ENCODE data around the gene ACSL3.
A peak's percentile ranks its signal among the peaks of the same experiment; 100 is the strongest.
"Not testable (repeated sequence)": the region's sequence is repeated elsewhere in the genome, so short reads cannot be mapped to it uniquely, and the experiment has no call there.

Gene ACSL3

GRCh38 chr2:222854773-222855700 lies 5.8 kb upstream of the ACSL3 start:
- DNase-seq (ENCODE audit: low spot score), result no peak

- DNase-seq (ENCODE audit: low spot score), result peak; percentile 52
These were observed 837 bp upstream of the ACSL3 start for GRCh38 chr2:222859786-222860612.

- DNase-seq (ENCODE audit: low spot score), result peak; percentile 29
These were observed 722 bp downstream of the ACSL3 start for GRCh38 chr2:222861411-222862105.

- peak; percentile 76 for DNase-seq (ENCODE audit: low spot score)
These were observed 1.5 kb downstream of the ACSL3 start for GRCh38 chr2:222862106-222862908.

- no peak for DNase-seq (ENCODE audit: low spot score)
These were observed 2.2 kb downstream of the ACSL3 start for GRCh38 chr2:222862909-222863544.

- DNase-seq (ENCODE audit: low spot score), result no peak
These were observed 3.5 kb downstream of the ACSL3 start for GRCh38 chr2:222864296-222864695.

GRCh38 chr2:222865301-222865700 lies 4.5 kb downstream of the ACSL3 start:
- DNase-seq (ENCODE audit: low spot score), result no peak

GRCh38 chr2:222866358-222866960 lies 5.6 kb downstream of the ACSL3 start:
- DNase-seq (ENCODE audit: low spot score), result no peak

- DNase-seq (ENCODE audit: low spot score), result not testable (repeated sequence)
These were observed 7.9 kb downstream of the ACSL3 start for GRCh38 chr2:222868560-222869251.

GRCh38 chr2:222869252-222869560 lies 8.4 kb downstream of the ACSL3 start:
- DNase-seq (ENCODE audit: low spot score), result no peak

- no peak for DNase-seq (ENCODE audit: low spot score)
These were observed 10.5 kb downstream of the ACSL3 start for GRCh38 chr2:222871291-222871690.

GRCh38 chr2:222872551-222872950 lies 11.7 kb downstream of the ACSL3 start:
- DNase-seq (ENCODE audit: low spot score), result no peak

GRCh38 chr2:222875482-222875881 lies 14.6 kb downstream of the ACSL3 start:
- DNase-seq (ENCODE audit: low spot score), result no peak

- DNase-seq (ENCODE audit: low spot score), result no peak
These were observed 16.1 kb downstream of the ACSL3 start for GRCh38 chr2:222876947-222877346.

- DNase-seq (ENCODE audit: low spot score), result no peak
These were observed 16.9 kb downstream of the ACSL3 start for GRCh38 chr2:222877556-222878300.

- no peak for DNase-seq (ENCODE audit: low spot score)
These were observed 17.6 kb downstream of the ACSL3 start for GRCh38 chr2:222878301-222878876.

- DNase-seq (ENCODE audit: low spot score), result no peak
These were observed 18.2 kb downstream of the ACSL3 start for GRCh38 chr2:222878877-222879603.

GRCh38 chr2:222879604-222879933 lies 18.7 kb downstream of the ACSL3 start:
- DNase-seq (ENCODE audit: low spot score), result no peak
